HepG2 (cell line): ENCODE measurements around the gene ZNF428. TPM values are rescaled to one million over a fixed set of nuclear protein-coding genes. Genes with fewer than 3 reads are reported as not detected.

Experiments
- CREB1 ChIP-seq, 2 experiments: fragments of 450-650 bp in 1 of 2; IDR thresholded peaks; 2 replicates each; pipeline ENCODE4 v1.6.1; 2016 to 2017; ENCODE audit warnings: control low read depth in 1 of 2, mild to moderate bottlenecking in 1 of 2, missing compliant biosample characterization in 1 of 2, missing genetic modification characterization in 1 of 2
- ELF1 ChIP-seq: sonication (generic); formaldehyde crosslinking; IDR thresholded peaks from 2 replicates; pipeline ENCODE4 v1.4.0; 2020; ENCODE audit warnings: missing genetic modification reagents
- GABPB1 ChIP-seq: IDR thresholded peaks from 2 replicates; pipeline ENCODE4 v1.6.1; 2016; ENCODE audit warnings: mild to moderate bottlenecking, missing genetic modification reagents, moderate library complexity, missing compliant biosample characterization
- KDM2A ChIP-seq: sonication (generic); formaldehyde crosslinking; IDR thresholded peaks from 2 replicates; pipeline ENCODE4 v1.4.0; 2020; ENCODE audit warnings: low read depth, missing genetic modification reagents, borderline replicate concordance
- NAIF1 ChIP-seq: sonication (generic); formaldehyde crosslinking; IDR thresholded peaks from 2 replicates; pipeline ENCODE4 v1.5.0; 2020; ENCODE audit warnings: mild to moderate bottlenecking, missing genetic modification reagents, borderline replicate concordance
- PHF8 ChIP-seq: sonication (generic); formaldehyde crosslinking; IDR thresholded peaks from 2 replicates; pipeline ENCODE4 v1.5.0; 2020; ENCODE audit warnings: missing genetic modification reagents
- PPARG ChIP-seq: conservative IDR thresholded peaks from 2 replicates; pipeline ENCODE4 v1.6.1; 2016; ENCODE audit warnings: missing biosample characterization, missing genetic modification reagents
- SP5 ChIP-seq: IDR thresholded peaks from 2 replicates; pipeline ENCODE4 v1.6.1; 2016; ENCODE audit warnings: low read depth, borderline replicate concordance
- TAF1 ChIP-seq: sonication (generic); formaldehyde crosslinking; IDR thresholded peaks from 2 replicates; pipeline ENCODE4 v1.4.0; 2020; ENCODE audit warnings: missing genetic modification reagents
- ZFY ChIP-seq: sonication (generic); formaldehyde crosslinking; IDR thresholded peaks from 2 replicates; pipeline ENCODE4 v1.4.0; 2020; ENCODE audit warnings: missing genetic modification reagents
- ZNF331 ChIP-seq: sonication (generic); formaldehyde crosslinking; IDR thresholded peaks from 2 replicates; pipeline ENCODE4 v1.4.0; 2020; ENCODE audit warnings: missing genetic modification reagents
- polyA plus RNA-seq, 8 experiments: library from polyadenylated mRNA; depleted of rRNA in 3 of 8; stranded (reverse) in 7 of 8; unstranded in 1 of 8; fragments of >200 nt; fragmentation: Illumina TruSeq in 4 of 8; extraction: Trizol in 4 of 8; gene quantifications; 2 replicates each; pipeline versions ENCODE4 v1.2.1 to v1.2.3, GENCODE V29; 2011 to 2016; ENCODE audit warnings: low read depth in 4 of 8, missing spikeins in 1 of 8, mixed read lengths in 1 of 8; ENCODE audit not compliant: insufficient read depth in 1 of 8
- total RNA-seq, 5 experiments: library from RNA; depleted of rRNA; stranded (reverse); fragments of >200 nt; fragmentation: Illumina TruSeq; extraction: Trizol; gene quantifications; 2 replicates each; pipeline ENCODE4 v1.2.3, GENCODE V29; 2016; ENCODE audit warnings: low read depth in 1 of 5
- TF ChIP-seq, protein P1 (sequence below): IDR thresholded peaks from 2 replicates; pipeline ENCODE4 v1.6.1; 2016; ENCODE audit warnings: low read depth
- TF ChIP-seq, protein P2 (sequence below): sonication (generic); formaldehyde crosslinking; IDR thresholded peaks from 2 replicates; pipeline ENCODE4 v1.8.1; 2023; ENCODE audit warnings: mild to moderate bottlenecking, moderate library complexity, missing genetic modification reagents
- TF ChIP-seq, protein P3 (sequence below), 2 experiments: fragments of 450-650 bp in 1 of 2; sonication (generic) in 1 of 2; formaldehyde crosslinking in 1 of 2; IDR thresholded peaks; 2 replicates each; pipeline versions ENCODE4 v1.6.1 to v1.8.0; 2016 to 2022; ENCODE audit warnings: antibody characterized with exemption in 1 of 2, mild to moderate bottlenecking in 1 of 2, missing genetic modification reagents in 1 of 2

Gene ZNF428
- total and polyA plus RNA-seq, 2 of the 13 experiments (the other 11 are each of a cell fraction or from before 2014, with no cell fraction given), result 10.4 to 26.9 TPM

DNA sequence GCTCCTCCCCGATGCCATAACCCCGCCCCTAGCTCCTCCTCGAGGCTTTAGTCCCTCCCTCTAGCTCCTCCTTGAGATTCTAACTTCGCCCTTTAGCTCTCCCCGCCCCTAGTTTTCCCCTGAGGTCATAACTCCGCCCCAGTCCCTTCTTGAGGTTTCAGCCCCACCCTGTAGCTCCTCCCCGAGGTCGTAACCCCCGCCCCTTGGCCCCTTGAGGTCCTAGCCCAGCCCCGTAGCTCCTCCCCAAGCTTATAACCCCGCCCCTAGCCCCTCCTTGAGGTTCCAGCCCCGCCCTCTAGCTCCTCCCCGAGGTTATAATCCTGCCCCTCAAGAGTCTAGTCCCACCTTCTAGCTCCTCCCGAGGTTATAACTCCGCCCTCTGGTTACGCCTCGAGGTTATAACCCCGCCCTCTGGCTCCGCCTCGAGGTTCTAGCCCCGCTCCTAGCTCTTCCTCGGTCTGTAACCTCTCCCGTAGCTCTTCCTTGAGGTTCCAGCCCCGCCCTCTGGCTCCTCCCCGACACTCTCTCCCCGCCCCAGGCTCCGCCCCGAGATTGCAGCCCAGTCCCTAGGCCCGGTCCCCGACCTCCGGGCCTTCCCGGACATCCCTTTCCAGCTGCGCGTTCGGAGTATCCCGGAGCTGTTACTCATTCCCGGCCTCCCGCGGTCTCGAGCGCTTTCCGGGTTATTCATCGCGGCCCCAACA, 49.1 kb upstream of the ZNF428 start (continued):
- TF ChIP-seq ZFY (CRISPR knock-in tag) (peak; percentile 78), CREB1 (IDR thresholded peaks at IDR 0.05) (0 out of 2 replicates have a peak, but pooled peaks have one; percentile 2), CREB1 (CRISPR knock-in tag; IDR thresholded peaks at IDR 0.05) (no peak; the same call in 1 of the 2 replicates), TAF1 (CRISPR knock-in tag) (0 out of 2 replicates have a peak, but pooled peaks have one; percentile 52), PPARG (no peak), ELF1 (peak; percentile 37; the same call in 1 of the 2 replicates), PHF8 (peak; percentile 69), KDM2A (CRISPR knock-in tag) (peak; percentile 47; the same call in 1 of the 2 replicates), SP5 (CRISPR knock-in tag) (0 out of 2 replicates have a peak, but pooled peaks have one; percentile 15), NAIF1 (0 out of 2 replicates have a peak, but pooled peaks have one; percentile 30), GABPB1 (peak; percentile 15; the same call in 1 of the 2 replicates), ZNF331 (CRISPR knock-in tag) (no peak)
- TF ChIP-seq, protein P1, sequence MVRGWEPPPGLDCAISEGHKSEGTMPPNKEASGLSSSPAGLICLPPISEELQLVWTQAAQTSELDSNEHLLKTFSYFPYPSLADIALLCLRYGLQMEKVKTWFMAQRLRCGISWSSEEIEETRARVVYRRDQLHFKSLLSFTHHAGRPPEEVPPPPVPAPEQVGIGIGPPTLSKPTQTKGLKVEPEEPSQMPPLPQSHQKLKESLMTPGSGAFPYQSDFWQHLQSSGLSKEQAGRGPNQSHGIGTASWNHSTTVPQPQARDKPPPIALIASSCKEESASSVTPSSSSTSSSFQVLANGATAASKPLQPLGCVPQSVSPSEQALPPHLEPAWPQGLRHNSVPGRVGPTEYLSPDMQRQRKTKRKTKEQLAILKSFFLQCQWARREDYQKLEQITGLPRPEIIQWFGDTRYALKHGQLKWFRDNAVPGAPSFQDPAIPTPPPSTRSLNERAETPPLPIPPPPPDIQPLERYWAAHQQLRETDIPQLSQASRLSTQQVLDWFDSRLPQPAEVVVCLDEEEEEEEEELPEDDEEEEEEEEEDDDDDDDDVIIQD, result 0 out of 2 replicates have a peak, but pooled peaks have one; percentile 10
- TF ChIP-seq, protein P2, sequence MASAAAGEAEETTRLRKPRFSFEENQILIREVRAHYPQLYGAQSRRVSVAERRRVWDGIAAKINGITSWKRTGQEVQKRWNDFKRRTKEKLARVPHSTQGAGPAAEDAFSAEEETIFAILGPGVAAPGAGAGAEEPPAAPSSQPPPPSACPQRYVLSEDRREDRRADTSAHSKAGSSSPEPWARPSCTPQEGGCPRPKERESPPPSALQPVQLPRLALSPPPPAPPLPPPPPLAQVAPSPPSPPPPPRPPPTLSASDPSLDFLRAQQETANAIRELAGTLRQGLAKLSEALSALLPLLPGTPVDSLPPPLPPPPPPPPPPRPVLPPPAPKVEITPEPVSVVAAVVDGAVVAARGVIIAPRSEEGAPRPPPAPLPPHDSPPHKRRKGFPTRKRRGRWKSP (CRISPR knock-in tag), result 0 out of 2 replicates have a peak, but pooled peaks have one; percentile 60
- TF ChIP-seq, protein P3, sequence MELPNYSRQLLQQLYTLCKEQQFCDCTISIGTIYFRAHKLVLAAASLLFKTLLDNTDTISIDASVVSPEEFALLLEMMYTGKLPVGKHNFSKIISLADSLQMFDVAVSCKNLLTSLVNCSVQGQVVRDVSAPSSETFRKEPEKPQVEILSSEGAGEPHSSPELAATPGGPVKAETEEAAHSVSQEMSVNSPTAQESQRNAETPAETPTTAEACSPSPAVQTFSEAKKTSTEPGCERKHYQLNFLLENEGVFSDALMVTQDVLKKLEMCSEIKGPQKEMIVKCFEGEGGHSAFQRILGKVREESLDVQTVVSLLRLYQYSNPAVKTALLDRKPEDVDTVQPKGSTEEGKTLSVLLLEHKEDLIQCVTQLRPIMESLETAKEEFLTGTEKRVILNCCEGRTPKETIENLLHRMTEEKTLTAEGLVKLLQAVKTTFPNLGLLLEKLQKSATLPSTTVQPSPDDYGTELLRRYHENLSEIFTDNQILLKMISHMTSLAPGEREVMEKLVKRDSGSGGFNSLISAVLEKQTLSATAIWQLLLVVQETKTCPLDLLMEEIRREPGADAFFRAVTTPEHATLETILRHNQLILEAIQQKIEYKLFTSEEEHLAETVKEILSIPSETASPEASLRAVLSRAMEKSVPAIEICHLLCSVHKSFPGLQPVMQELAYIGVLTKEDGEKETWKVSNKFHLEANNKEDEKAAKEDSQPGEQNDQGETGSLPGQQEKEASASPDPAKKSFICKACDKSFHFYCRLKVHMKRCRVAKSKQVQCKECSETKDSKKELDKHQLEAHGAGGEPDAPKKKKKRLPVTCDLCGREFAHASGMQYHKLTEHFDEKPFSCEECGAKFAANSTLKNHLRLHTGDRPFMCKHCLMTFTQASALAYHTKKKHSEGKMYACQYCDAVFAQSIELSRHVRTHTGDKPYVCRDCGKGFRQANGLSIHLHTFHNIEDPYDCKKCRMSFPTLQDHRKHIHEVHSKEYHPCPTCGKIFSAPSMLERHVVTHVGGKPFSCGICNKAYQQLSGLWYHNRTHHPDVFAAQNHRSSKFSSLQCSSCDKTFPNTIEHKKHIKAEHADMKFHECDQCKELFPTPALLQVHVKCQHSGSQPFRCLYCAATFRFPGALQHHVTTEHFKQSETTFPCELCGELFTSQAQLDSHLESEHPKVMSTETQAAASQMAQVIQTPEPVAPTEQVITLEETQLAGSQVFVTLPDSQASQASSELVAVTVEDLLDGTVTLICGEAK (IDR thresholded peaks at IDR 0.05), result no peak
- TF ChIP-seq, protein P3 (CRISPR knock-in tag; IDR thresholded peaks at IDR 0.05), result no peak
